Right kidney (tissue), 1 donor: ENCODE measurements around the gene NFATC4.
A peak's percentile ranks its signal among the peaks of the same experiment; 100 is the strongest.

Source experiments
- DNase-seq: peaks from one replicate; pipeline ENCODE4 v3.0.0-alpha.2; 2016

The NFATC4 gene

GRCh38 chr14:24388474-24389179 is 20.6 kb downstream of the NFATC4 start:
- DNase-seq = no peak

GRCh38 chr14:24389226-24389848 is 21.4 kb downstream of the NFATC4 start:
- no peak for DNase-seq

- DNase-seq = no peak
Measured at GRCh38 chr14:24390701-24391468, 22.9 kb downstream of the NFATC4 start.

GRCh38 chr14:24392325-24393091 is 24.5 kb downstream of the NFATC4 start:
- no peak for DNase-seq

GRCh38 chr14:24394275-24394674 is 26.3 kb downstream of the NFATC4 start:
- no peak for DNase-seq

GRCh38 chr14:24395609-24396582 is 27.9 kb downstream of the NFATC4 start:
- DNase-seq = no peak

GRCh38 chr14:24397639-24398292 is 29.8 kb downstream of the NFATC4 start:
- DNase-seq = no peak

- DNase-seq = peak; percentile 69
Measured at GRCh38 chr14:24398293-24398652, 30.3 kb downstream of the NFATC4 start.

- peak; percentile 53 for DNase-seq
Measured at GRCh38 chr14:24398653-24399446, 30.9 kb downstream of the NFATC4 start, which contains the start of gene NYNRIN. Gene NYNRIN, plus strand, starts transcription at chr14:24399003. Its CDS starts 244 bp downstream, at chr14:24399247.

- peak; percentile 61 for DNase-seq
Measured at GRCh38 chr14:24399447-24399822, 31.5 kb downstream of the NFATC4 start.

GRCh38 chr14:24399999-24400718 is 32.2 kb downstream of the NFATC4 start:
- DNase-seq = no peak

- DNase-seq = no peak
Measured at GRCh38 chr14:24401810-24402702, 34.1 kb downstream of the NFATC4 start.

GRCh38 chr14:24403294-24403998 is 35.5 kb downstream of the NFATC4 start:
- no peak for DNase-seq

GRCh38 chr14:24404814-24405213 is 36.8 kb downstream of the NFATC4 start:
- DNase-seq = no peak

GRCh38 chr14:24406416-24406815 is 38.4 kb downstream of the NFATC4 start:
- no peak for DNase-seq

GRCh38 chr14:24407608-24408325 is 39.8 kb downstream of the NFATC4 start:
- DNase-seq = no peak

GRCh38 chr14:24408764-24409163 is 40.8 kb downstream of the NFATC4 start:
- DNase-seq = no peak
